Kidney glomerular epithelial cell (primary cell): ENCODE measurements around the gene MRGPRG.
"Not testable (repeated sequence)": the region's sequence is repeated elsewhere in the genome, so short reads cannot be mapped to it uniquely, and the experiment has no call there.

Experiments used
- DNase-seq: peaks from one replicate; lab custom pipeline; 2025; lab: John Stamatoyannopoulos, UW

MRGPRG gene, protein sequence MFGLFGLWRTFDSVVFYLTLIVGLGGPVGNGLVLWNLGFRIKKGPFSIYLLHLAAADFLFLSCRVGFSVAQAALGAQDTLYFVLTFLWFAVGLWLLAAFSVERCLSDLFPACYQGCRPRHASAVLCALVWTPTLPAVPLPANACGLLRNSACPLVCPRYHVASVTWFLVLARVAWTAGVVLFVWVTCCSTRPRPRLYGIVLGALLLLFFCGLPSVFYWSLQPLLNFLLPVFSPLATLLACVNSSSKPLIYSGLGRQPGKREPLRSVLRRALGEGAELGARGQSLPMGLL

GRCh38 chr11:3218483-3219280, at the start of gene MRGPRG:
Gene MRGPRG (minus strand): TSS chr11:3218813. CDS start chr11:3218813, 0 bp downstream.
- DNase-seq, result no peak

DNA sequence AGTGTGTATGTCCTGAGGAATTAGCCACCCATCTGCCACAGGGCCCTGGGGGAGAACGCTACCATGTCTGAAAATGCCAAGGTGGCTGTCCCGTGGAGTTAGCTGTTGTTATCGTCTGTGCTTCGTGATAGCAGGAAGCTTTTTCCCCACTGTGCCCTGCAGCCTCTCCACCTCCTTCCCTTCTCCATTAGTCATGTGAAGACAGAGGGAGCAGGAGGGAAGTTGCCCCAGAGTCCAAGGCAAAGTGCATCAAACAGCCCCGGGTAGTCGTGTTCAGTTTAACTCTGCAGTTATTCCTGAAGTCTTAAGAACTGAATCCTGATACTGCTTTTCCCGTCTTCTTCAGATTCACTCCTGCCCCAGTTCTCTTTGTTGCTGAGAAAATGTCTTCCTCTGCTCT, 43.9 kb upstream of the MRGPRG start:
- not testable (repeated sequence) for DNase-seq

DNA sequence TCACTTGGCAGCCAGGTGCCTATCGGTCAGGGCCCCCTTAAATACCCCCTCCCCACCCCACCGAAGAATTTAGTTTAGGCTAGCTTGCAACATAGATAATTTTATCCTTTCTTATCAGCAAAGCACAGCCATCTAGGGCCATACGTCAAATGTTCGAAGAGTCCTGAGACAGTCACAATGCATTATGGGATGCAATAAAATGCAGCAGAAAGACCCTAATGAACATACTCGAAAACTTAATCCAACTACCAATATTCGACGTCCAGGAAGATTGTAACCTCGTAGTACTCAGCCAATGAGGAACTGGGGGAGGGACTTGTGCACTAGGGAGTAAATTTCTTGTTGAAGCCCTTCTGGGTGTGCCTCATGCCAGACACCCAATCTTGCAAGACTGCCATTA, 43.2 kb upstream of the MRGPRG start:
- not testable (repeated sequence) for DNase-seq

GRCh38 chr11:3257509-3257908, 38.9 kb upstream of the MRGPRG start:
- DNase-seq, result not testable (repeated sequence)

- DNase-seq, result not testable (repeated sequence)
These were observed 36.6 kb upstream of the MRGPRG start for GRCh38 chr11:3255241-3255640.

GRCh38 chr11:3254773-3255172, 36.2 kb upstream of the MRGPRG start:
- not testable (repeated sequence) for DNase-seq

- DNase-seq, result no peak
These were observed 26.5 kb upstream of the MRGPRG start for GRCh38 chr11:3245071-3245470.

- DNase-seq, result no peak
These were observed 25.3 kb upstream of the MRGPRG start for GRCh38 chr11:3243880-3244279.

DNA sequence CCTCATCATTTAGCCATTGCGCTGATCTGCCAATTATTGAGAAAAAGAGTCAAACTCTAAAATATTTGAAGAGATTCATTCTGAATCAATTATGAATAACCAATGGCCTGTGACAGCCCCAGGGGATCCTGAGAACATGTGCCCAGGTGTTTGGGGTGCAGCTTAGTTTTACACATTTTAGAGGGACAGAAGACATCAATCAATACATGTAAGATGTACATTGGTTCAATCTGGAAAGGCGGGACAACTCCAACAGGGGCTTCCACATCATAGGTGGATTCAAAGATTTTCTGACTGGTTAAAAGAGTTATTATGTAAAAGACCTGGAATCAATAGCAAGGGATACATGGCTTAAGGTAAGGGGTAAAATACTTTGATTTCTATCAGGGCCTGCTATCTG, 18.5 kb upstream of the MRGPRG start:
- DNase-seq, result no peak

GRCh38 chr11:3234846-3235245, 16.2 kb upstream of the MRGPRG start:
- no peak for DNase-seq

- no peak for DNase-seq
These were observed 14.3 kb upstream of the MRGPRG start for GRCh38 chr11:3232956-3233355.

DNA sequence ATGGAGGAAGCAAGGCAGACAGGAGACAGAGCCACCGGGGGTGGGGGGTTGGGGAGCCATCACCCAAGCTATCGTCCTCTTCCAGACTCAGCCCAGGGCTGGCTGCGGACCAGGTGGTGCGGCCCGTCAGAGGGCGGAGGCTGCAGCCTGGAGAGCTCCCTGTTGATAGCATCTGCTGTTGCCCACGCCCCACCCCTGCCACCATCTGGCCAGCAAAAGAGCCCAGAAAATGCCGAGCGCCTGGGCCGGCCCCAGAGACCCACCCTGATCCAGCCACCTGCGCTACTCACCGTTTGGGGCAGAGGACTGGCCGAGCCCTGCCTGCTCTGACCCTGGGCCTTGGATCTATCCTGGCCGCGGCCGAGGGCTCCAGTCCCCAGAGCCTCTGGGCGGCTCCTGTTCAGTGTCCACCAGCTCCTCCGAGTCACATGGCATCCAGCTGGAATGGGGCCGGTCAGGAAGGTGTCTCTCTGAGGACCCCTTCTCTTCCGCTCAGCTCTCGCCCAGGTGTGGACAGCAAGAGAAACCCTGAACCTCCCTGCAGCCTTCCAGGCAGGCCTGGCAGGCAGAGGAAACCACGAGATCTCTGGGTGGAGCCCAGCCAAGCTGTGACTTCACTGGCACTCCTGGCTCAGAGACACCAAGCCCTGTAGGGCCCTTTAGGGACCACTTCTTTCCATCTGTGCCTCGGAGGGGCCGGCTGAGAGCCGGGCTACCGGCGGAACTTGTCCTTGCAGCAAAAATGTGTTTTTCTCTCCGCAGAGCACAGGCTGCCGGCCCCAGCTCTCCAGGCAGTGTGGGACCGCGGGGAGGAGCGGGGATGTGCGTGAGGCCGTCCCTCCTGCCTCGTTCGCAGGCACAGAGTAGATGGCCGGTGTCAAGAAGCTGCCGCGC, 13.5 kb upstream of the MRGPRG start, which contains the start of gene MRGPRE:
Gene MRGPRE (minus strand): TSS at position 567 of the 894 bp plus-strand sequence. CDS start 3,618 bp downstream, outside the sequence.
- DNase-seq, result no peak

- DNase-seq, result no peak
These were observed 12.9 kb upstream of the MRGPRG start for GRCh38 chr11:3231550-3231850.

GRCh38 chr11:3230636-3231549, 12.3 kb upstream of the MRGPRG start:
- no peak for DNase-seq

- DNase-seq, result no peak
These were observed 11.3 kb upstream of the MRGPRG start for GRCh38 chr11:3229673-3230630.

DNA sequence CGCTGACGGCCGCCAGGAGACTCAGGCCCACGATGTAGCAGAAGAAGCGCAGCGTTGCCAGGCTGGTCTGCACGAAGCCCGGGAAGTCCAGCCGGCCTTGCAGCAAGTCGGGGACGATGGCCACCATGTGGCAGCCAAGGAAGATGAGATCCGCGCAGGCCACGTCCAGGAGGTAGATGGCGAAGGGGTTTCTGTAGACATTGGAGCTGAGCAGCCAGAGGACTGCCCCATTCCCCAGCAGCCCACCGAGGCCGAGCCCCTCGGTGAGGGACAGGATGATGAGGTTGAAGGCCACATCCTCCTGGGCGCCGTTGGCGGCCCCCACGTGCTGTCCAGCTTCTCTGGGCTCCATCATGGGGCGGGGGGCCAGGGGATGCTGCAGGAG, 9.8 kb upstream of the MRGPRG start:
- DNase-seq, result no peak

- DNase-seq, result no peak
These were observed 9.2 kb upstream of the MRGPRG start for GRCh38 chr11:3227568-3228444.

DNA sequence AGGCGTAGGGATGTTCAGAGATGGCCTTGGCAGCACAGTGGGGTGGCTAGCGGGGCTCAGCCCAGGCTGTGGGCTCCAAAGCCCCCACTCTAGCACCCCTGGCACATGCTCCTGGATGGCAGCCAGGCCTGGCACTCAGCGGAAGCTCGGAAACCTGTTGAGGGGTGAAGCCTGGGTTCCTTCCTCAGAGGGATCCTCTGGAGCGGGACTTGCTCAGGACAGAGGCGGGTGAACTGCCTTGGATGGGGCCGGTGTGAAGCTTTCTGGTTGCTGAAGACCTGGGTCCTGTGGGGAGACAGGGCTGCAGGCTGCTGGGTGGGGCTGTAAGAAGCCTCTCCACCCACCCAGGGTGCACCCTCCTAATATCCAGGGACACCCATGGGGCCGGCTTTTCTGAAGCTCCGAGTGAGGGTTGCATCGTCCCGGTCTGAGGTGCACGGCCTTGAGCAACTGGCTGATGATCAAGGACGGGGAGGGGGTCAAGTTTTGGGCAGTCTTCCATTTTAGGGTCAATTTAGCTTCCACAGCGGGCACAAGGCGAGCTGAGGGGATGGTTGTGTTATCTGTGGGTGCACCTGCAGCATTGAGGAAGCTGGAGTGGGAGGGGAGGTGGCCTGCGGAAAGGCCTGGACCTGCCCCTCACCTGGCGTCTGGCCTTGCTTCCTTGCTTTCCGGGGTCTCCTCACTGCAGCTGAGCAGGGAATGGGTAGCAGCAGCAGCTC, 8.4 kb upstream of the MRGPRG start:
- DNase-seq, result no peak
